Body of pancreas (tissue), 4 donors: ENCODE data around the gene CLDN24.

Experiments used
- CTCF ChIP-seq, 7 experiments: fragments of 450-650 bp in 4 of 7; fragments of 200-600 bp in 3 of 7; sonication (generic) in 3 of 7; IDR thresholded peaks; one replicate each; pipeline ENCODE4 v1.5.1; 2016 to 2019; ENCODE audit warnings: antibody characterized with exemption in 7 of 7
- POLR2A ChIP-seq, 3 donors: fragments of 450-650 bp; IDR thresholded peaks; one replicate each; pipeline ENCODE4 v1.6.1; 2016; ENCODE audit warnings: antibody characterized with exemption in 3 of 3, mild to moderate bottlenecking in 2 of 3

DNA sequence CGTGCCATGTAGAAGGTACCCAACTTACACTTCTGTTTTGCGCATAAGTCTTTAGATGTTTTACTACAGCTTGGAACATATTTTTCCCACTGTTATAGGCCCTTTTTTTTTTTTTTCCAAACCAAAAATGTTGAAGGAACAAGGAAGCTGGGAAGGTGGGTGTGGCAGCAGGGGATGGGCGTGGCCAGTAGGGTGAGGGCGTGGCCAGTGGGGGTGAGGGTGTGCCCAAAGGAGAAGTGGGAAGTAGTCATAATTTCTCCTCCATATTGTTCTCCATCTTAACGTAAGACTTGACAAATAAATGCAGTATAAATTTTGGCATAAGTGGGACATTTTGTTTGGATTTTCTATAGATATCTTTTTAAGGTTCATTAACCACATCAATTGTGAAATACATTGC lies 32.5 kb downstream of the CLDN24 start:
- TF ChIP-seq CTCF (IDR thresholded peaks at IDR 0.05) (no peak), POLR2A (IDR thresholded peaks at IDR 0.05) (no peak)
